Stomach smooth muscle (tissue), 2 donors: ENCODE results near the gene IFITM2.
"Not testable (repeated sequence)": the region's sequence is repeated elsewhere in the genome, so short reads cannot be mapped to it uniquely, and the experiment has no call there.

Source experiments
- H3K27ac ChIP-seq: one replicate; pipeline ENCODE4 v1.7.0; 2013; ENCODE audit warnings: mild to moderate bottlenecking, low read length, inconsistent platforms
- H3K27me3 ChIP-seq, 2 donors: one replicate each; pipeline ENCODE4 v1.7.0; 2013; ENCODE audit warnings: low read length in 2 of 2; ENCODE audit not compliant: insufficient read depth in 2 of 2, control insufficient read depth in 1 of 2
- H3K36me3 ChIP-seq, 2 donors: one replicate each; pipeline ENCODE4 v1.7.0; 2013; ENCODE audit warnings: low read length in 2 of 2; ENCODE audit not compliant: control insufficient read depth in 2 of 2, insufficient read depth in 2 of 2
- H3K4me1 ChIP-seq: one replicate; pipeline ENCODE4 v1.7.0; 2013; ENCODE audit warnings: low read length; ENCODE audit not compliant: control insufficient read depth, insufficient read depth
- H3K4me3 ChIP-seq, 2 donors: one replicate each; pipeline ENCODE4 v1.7.0; 2013; ENCODE audit warnings: low read length in 2 of 2
- H3K9ac ChIP-seq, 2 donors: one replicate each; pipeline ENCODE4 v1.7.0; 2013; ENCODE audit warnings: low read length in 2 of 2, mild to moderate bottlenecking in 1 of 2
- H3K9me3 ChIP-seq, 2 donors: one replicate each; pipeline ENCODE4 v1.7.0; 2013; ENCODE audit warnings: low read length in 2 of 2; ENCODE audit not compliant: control insufficient read depth in 2 of 2
- donor health status: healthy.
- donor health status: Pancreatic carcinoma.

IFITM2 gene

GRCh38 chr11:330307-330693 is 22.7 kb downstream of the IFITM2 start:
- H3K27me3 ChIP-seq = no peaks in the 10 kb centered on the region
- peaks cover 28% of the 10 kb centered on the region for H3K4me1 ChIP-seq
- no peak overlapping the region for H3K4me3 ChIP-seq

GRCh38 chr11:330694-331357 is 23.2 kb downstream of the IFITM2 start:
- Histone ChIP-seq H3K27me3 (no peaks in the 10 kb centered on the region), H3K9ac (no peak overlapping the region), H3K4me3 (no peak overlapping the region), H3K9me3 (no peaks in the 10 kb centered on the region), H3K4me1 (peaks cover 28% of the 10 kb centered on the region), H3K36me3 (no peaks in the 10 kb centered on the region), H3K27ac (no peak overlapping the region)

More at GRCh38 chr11:330307-330693, 22.7 kb downstream of the IFITM2 start:
- H3K9ac ChIP-seq = no peak overlapping the region
- no peak overlapping the region for H3K27ac ChIP-seq
- H3K9me3 ChIP-seq = no peaks in the 10 kb centered on the region
- H3K36me3 ChIP-seq = no peaks in the 10 kb centered on the region

GRCh38 chr11:331358-332060 is 23.9 kb downstream of the IFITM2 start:
- Histone ChIP-seq H3K36me3 (no peaks in the 10 kb centered on the region), H3K4me3 (no peak overlapping the region), H3K9me3 (no peaks in the 10 kb centered on the region), H3K27ac (no peak overlapping the region), H3K27me3 (no peaks in the 10 kb centered on the region), H3K4me1 (peaks cover 26% of the 10 kb centered on the region), H3K9ac (no peak overlapping the region)

GRCh38 chr11:332651-333480 is 25.2 kb downstream of the IFITM2 start:
- H3K27ac ChIP-seq = no peak overlapping the region
- no peaks in the 10 kb centered on the region for H3K9me3 ChIP-seq
- no peaks in the 10 kb centered on the region for H3K36me3 ChIP-seq
- no peak overlapping the region for H3K9ac ChIP-seq
- no peaks in the 10 kb centered on the region for H3K27me3 ChIP-seq
- peaks cover 16% of the 10 kb centered on the region for H3K4me1 ChIP-seq
- H3K4me3 ChIP-seq = no peak overlapping the region

- peaks cover 16% of the 10 kb centered on the region for H3K4me1 ChIP-seq
- H3K36me3 ChIP-seq, H3K27ac ChIP-seq, H3K9me3 ChIP-seq, H3K4me3 ChIP-seq, H3K9ac ChIP-seq, H3K27me3 ChIP-seq: not testable (repeated sequence)
These were observed 26.1 kb downstream of the IFITM2 start for GRCh38 chr11:333616-334263.

GRCh38 chr11:334264-334994 is 26.8 kb downstream of the IFITM2 start:
- H3K4me1 ChIP-seq = peaks cover 16% of the 10 kb centered on the region
- no peak overlapping the region for H3K27ac ChIP-seq

GRCh38 chr11:335779-336658 is 28.4 kb downstream of the IFITM2 start:
- Histone ChIP-seq H3K36me3 (no peaks in the 10 kb centered on the region), H3K27me3 (peaks cover 0 to 2% of the 10 kb centered on the region in 2 donors), H3K4me3 (no peak overlapping the region), H3K9me3 (no peaks in the 10 kb centered on the region), H3K9ac (peak overlapping the region in 1 of 2 donors; percentile 36), H3K4me1 (peaks cover 16% of the 10 kb centered on the region), H3K27ac (peak overlapping the region; percentile 41)

More at GRCh38 chr11:334264-334994, 26.8 kb downstream of the IFITM2 start:
- H3K9me3 ChIP-seq = no peaks in the 10 kb centered on the region
- no peak overlapping the region for H3K9ac ChIP-seq
- peak overlapping the region in 1 of 2 donors; percentile 15 for H3K4me3 ChIP-seq
- no peaks in the 10 kb centered on the region for H3K36me3 ChIP-seq
- peaks cover 0 to 2% of the 10 kb centered on the region in 2 donors for H3K27me3 ChIP-seq

- no peaks in the 10 kb centered on the region for H3K36me3 ChIP-seq
- H3K9ac ChIP-seq = no peak overlapping the region
- no peak overlapping the region for H3K4me3 ChIP-seq
- H3K27me3 ChIP-seq = peaks cover 0 to 2% of the 10 kb centered on the region in 2 donors
- H3K9me3 ChIP-seq = no peaks in the 10 kb centered on the region
- peak overlapping the region; percentile 41 for H3K27ac ChIP-seq
- H3K4me1 ChIP-seq = peaks cover 16% of the 10 kb centered on the region
These were observed 29.1 kb downstream of the IFITM2 start for GRCh38 chr11:336659-337198.

GRCh38 chr11:337711-338110 is 30.1 kb downstream of the IFITM2 start:
- H3K4me3 ChIP-seq = no peak overlapping the region
- H3K4me1 ChIP-seq = peaks cover 15% of the 10 kb centered on the region
- H3K27me3 ChIP-seq = peaks cover 0 to 2% of the 10 kb centered on the region in 2 donors
- H3K27ac ChIP-seq = no peak overlapping the region
- no peak overlapping the region for H3K9ac ChIP-seq
- no peaks in the 10 kb centered on the region for H3K9me3 ChIP-seq
- no peaks in the 10 kb centered on the region for H3K36me3 ChIP-seq
